Mesendoderm (in vitro differentiated cells): Measurements from ENCODE around the gene SNTB2.
"Not testable (repeated sequence)": the region's sequence is repeated elsewhere in the genome, so short reads cannot be mapped to it uniquely, and the experiment has no call there.

Source experiments
- DNase-seq: peaks from one replicate; pipeline ENCODE4 v3.0.0; 2013
- H2AK5ac ChIP-seq: 2 replicates; pipeline ENCODE4 v1.6.1; 2013; ENCODE audit warnings: low read length, inconsistent platforms
- H2BK120ac ChIP-seq: 2 replicates; pipeline ENCODE4 v1.6.1; 2013; ENCODE audit warnings: low read depth, mild to moderate bottlenecking, low read length, moderate library complexity, mixed read lengths
- H2BK15ac ChIP-seq: replicated peaks from 2 replicates; pipeline ENCODE4 v1.6.1; 2013; ENCODE audit warnings: low read depth, mild to moderate bottlenecking, moderate library complexity
- H2BK5ac ChIP-seq: 2 replicates; pipeline ENCODE4 v1.6.1; 2013; ENCODE audit warnings: low read length, inconsistent platforms
- H3K18ac ChIP-seq: 2 replicates; pipeline ENCODE4 v1.6.1; 2013; ENCODE audit warnings: mild to moderate bottlenecking, low read length, mixed read lengths
- H3K23ac ChIP-seq: one replicate; pipeline ENCODE4 v1.6.1; 2013; ENCODE audit warnings: low read length
- H3K27ac ChIP-seq: 2 replicates; pipeline ENCODE4 v1.5.1; 2013; ENCODE audit warnings: low read depth, mild to moderate bottlenecking, inconsistent platforms, low read length, moderate library complexity
- H3K27me3 ChIP-seq: 2 replicates; pipeline ENCODE4 v1.6.1; 2013; ENCODE audit warnings: low read length, control low read depth, mild to moderate bottlenecking, inconsistent platforms; ENCODE audit not compliant: insufficient read depth, poor library complexity
- H3K36me3 ChIP-seq: 2 replicates; pipeline ENCODE4 v1.6.1; 2013; ENCODE audit warnings: low read length, inconsistent platforms; ENCODE audit not compliant: control insufficient read depth, insufficient read depth
- H3K4ac ChIP-seq: one replicate; pipeline ENCODE4 v1.6.1; 2013; ENCODE audit warnings: low read depth, mild to moderate bottlenecking, low read length, moderate library complexity
- H3K4me1 ChIP-seq: 2 replicates; pipeline ENCODE4 v1.6.1; 2013; ENCODE audit warnings: low read depth, low read length, inconsistent platforms; ENCODE audit not compliant: control insufficient read depth
- H3K4me2 ChIP-seq: 2 replicates; pipeline ENCODE4 v1.6.1; 2013; ENCODE audit warnings: low read length
- H3K4me3 ChIP-seq: 2 replicates; pipeline ENCODE4 v1.5.1; 2013; ENCODE audit warnings: mild to moderate bottlenecking, low read length
- H3K56ac ChIP-seq: one replicate; pipeline ENCODE4 v1.6.1; 2013; ENCODE audit warnings: low read length
- H3K79me1 ChIP-seq: 2 replicates; pipeline ENCODE4 v1.6.1; 2013; ENCODE audit warnings: low read length, inconsistent platforms
- H3K79me2 ChIP-seq: 2 replicates; pipeline ENCODE4 v1.6.1; 2013; ENCODE audit warnings: mild to moderate bottlenecking, low read length; ENCODE audit not compliant: control insufficient read depth, insufficient read depth
- H3K9ac ChIP-seq: 2 replicates; pipeline ENCODE4 v1.6.1; 2013; ENCODE audit warnings: low read length, inconsistent platforms
- H4K5ac ChIP-seq: one replicate; pipeline ENCODE4 v1.6.1; 2013; ENCODE audit warnings: low read length
- H4K8ac ChIP-seq: one replicate; pipeline ENCODE4 v1.6.1; 2013; ENCODE audit warnings: low read depth, mild to moderate bottlenecking, control low read depth, low read length, moderate library complexity
- WGBS: extraction: QIAGEN DNeasy Blood & Tissue Kit; methylation state at CpG from one replicate; pipeline ENCODE4 v1.1.7; 2013; ENCODE audit warnings: low lambda C conversion rate, missing lambda C conversion rate; ENCODE audit not compliant: insufficient coverage; ENCODE audit errors: extremely low coverage; 5-methylcytosine and 5-hydroxymethylcytosine counted together

SNTB2 gene

GRCh38 chr16:69253870-69254341 lies 66.9 kb downstream of the SNTB2 start:
- Histone ChIP-seq H3K4me3 (no peak overlapping the region), H3K27ac (no peak overlapping the region), H2AK5ac (no peak overlapping the region), H2BK5ac (no peak overlapping the region), H4K8ac (no peak overlapping the region), H2BK15ac (no peak overlapping the region), H3K18ac (no peak overlapping the region), H3K4ac (no peak overlapping the region), H3K36me3 (no peaks in the 10 kb centered on the region), H3K27me3 (no peaks in the 10 kb centered on the region), H2BK120ac (no peak overlapping the region), H3K4me1 (no peaks in the 10 kb centered on the region), H3K79me2 (no peaks in the 10 kb centered on the region), H3K79me1 (no peaks in the 10 kb centered on the region), H3K56ac (no peak overlapping the region), H3K9ac (no peak overlapping the region), H3K23ac (no peak overlapping the region), H3K4me2 (no peak overlapping the region), H4K5ac (no peak overlapping the region)
- peak; percentile 14 for DNase-seq
- no CpG with 5 or more reads among the region's 5 CpGs for WGBS

- not testable (repeated sequence) for H3K4me1 ChIP-seq, H3K4me2 ChIP-seq, H3K27ac ChIP-seq, H2AK5ac ChIP-seq, H3K4ac ChIP-seq, DNase-seq, H4K5ac ChIP-seq, H3K79me1 ChIP-seq, H3K27me3 ChIP-seq, H3K9ac ChIP-seq, H2BK15ac ChIP-seq, H3K36me3 ChIP-seq, H4K8ac ChIP-seq, H3K18ac ChIP-seq, H2BK5ac ChIP-seq, H3K79me2 ChIP-seq, H2BK120ac ChIP-seq, H3K23ac ChIP-seq, H3K4me3 ChIP-seq, H3K56ac ChIP-seq
- WGBS = no CpG with 5 or more reads among the region's 9 CpGs
Observed at GRCh38 chr16:69259428-69259764, 72.4 kb downstream of the SNTB2 start.

GRCh38 chr16:69260019-69260418 lies 73.1 kb downstream of the SNTB2 start:
- Histone ChIP-seq H3K27me3 (no peaks in the 10 kb centered on the region), H2BK15ac (no peak overlapping the region), H4K5ac (no peak overlapping the region), H3K27ac (no peak overlapping the region), H3K4me1 (no peaks in the 10 kb centered on the region), H3K4me2 (no peak overlapping the region), H3K56ac (no peak overlapping the region), H2AK5ac (no peak overlapping the region), H4K8ac (no peak overlapping the region), H3K18ac (no peak overlapping the region), H3K79me2 (no peaks in the 10 kb centered on the region), H3K9ac (no peak overlapping the region), H3K36me3 (no peaks in the 10 kb centered on the region), H3K4me3 (no peak overlapping the region), H3K4ac (no peak overlapping the region), H3K23ac (no peak overlapping the region), H2BK5ac (no peak overlapping the region), H2BK120ac (no peak overlapping the region), H3K79me1 (no peaks in the 10 kb centered on the region)
- no CpG with 5 or more reads among the region's 4 CpGs for WGBS
- peak; percentile 16 for DNase-seq

- H2BK120ac ChIP-seq = no peak overlapping the region
- no peak overlapping the region for H2BK15ac ChIP-seq
- H4K8ac ChIP-seq = no peak overlapping the region
- H2AK5ac ChIP-seq = no peak overlapping the region
- H3K4me2 ChIP-seq = no peak overlapping the region
- H3K36me3 ChIP-seq = no peaks in the 10 kb centered on the region
- H3K56ac ChIP-seq = no peak overlapping the region
- H3K18ac ChIP-seq = no peak overlapping the region
- no peak overlapping the region for H3K23ac ChIP-seq
- no peak overlapping the region for H3K4ac ChIP-seq
- H3K9ac ChIP-seq = no peak overlapping the region
- H3K4me1 ChIP-seq = no peaks in the 10 kb centered on the region
- no peaks in the 10 kb centered on the region for H3K79me2 ChIP-seq
- H2BK5ac ChIP-seq = no peak overlapping the region
- H3K27me3 ChIP-seq = no peaks in the 10 kb centered on the region
- H3K4me3 ChIP-seq = no peak overlapping the region
- no peak overlapping the region for H3K27ac ChIP-seq
- no peak for DNase-seq
- H3K79me1 ChIP-seq = no peaks in the 10 kb centered on the region
- no CpG with 5 or more reads among the region's 3 CpGs for WGBS
- H4K5ac ChIP-seq = no peak overlapping the region
Observed at GRCh38 chr16:69260506-69260905, 73.5 kb downstream of the SNTB2 start.

- no peak overlapping the region for H2BK120ac ChIP-seq
- no peaks in the 10 kb centered on the region for H3K4me1 ChIP-seq
- no peaks in the 10 kb centered on the region for H3K36me3 ChIP-seq
- H4K8ac ChIP-seq = no peak overlapping the region
- no CpG with 5 or more reads among the region's 4 CpGs for WGBS
- no peak overlapping the region for H2BK15ac ChIP-seq
- DNase-seq = no peak
- H3K9ac ChIP-seq = no peak overlapping the region
- H3K23ac ChIP-seq = no peak overlapping the region
- H2AK5ac ChIP-seq = no peak overlapping the region
- no peak overlapping the region for H4K5ac ChIP-seq
- no peak overlapping the region for H3K4ac ChIP-seq
- H3K27ac ChIP-seq = no peak overlapping the region
- no peak overlapping the region for H3K56ac ChIP-seq
- H3K79me1 ChIP-seq = no peaks in the 10 kb centered on the region
- no peaks in the 10 kb centered on the region for H3K79me2 ChIP-seq
- no peak overlapping the region for H3K18ac ChIP-seq
- H3K4me3 ChIP-seq = no peak overlapping the region
- no peaks in the 10 kb centered on the region for H3K27me3 ChIP-seq
- H3K4me2 ChIP-seq = no peak overlapping the region
- H2BK5ac ChIP-seq = no peak overlapping the region
Observed at GRCh38 chr16:69266334-69267063, 79.5 kb downstream of the SNTB2 start.

- no peak overlapping the region for H3K23ac ChIP-seq
- no peak overlapping the region for H3K56ac ChIP-seq
- no peak overlapping the region for H2BK15ac ChIP-seq
- no peaks in the 10 kb centered on the region for H3K79me2 ChIP-seq
- H2BK5ac ChIP-seq = no peak overlapping the region
- no peak for DNase-seq
- no peak overlapping the region for H4K8ac ChIP-seq
- H2AK5ac ChIP-seq = no peak overlapping the region
- H3K9ac ChIP-seq = no peak overlapping the region
- no peaks in the 10 kb centered on the region for H3K4me1 ChIP-seq
- H3K4me3 ChIP-seq = no peak overlapping the region
- no peak overlapping the region for H2BK120ac ChIP-seq
- WGBS = no CpG with 5 or more reads among the region's 4 CpGs
- H4K5ac ChIP-seq = no peak overlapping the region
- H3K18ac ChIP-seq = no peak overlapping the region
- H3K36me3 ChIP-seq = no peaks in the 10 kb centered on the region
- no peak overlapping the region for H3K27ac ChIP-seq
- H3K4me2 ChIP-seq = no peak overlapping the region
- no peaks in the 10 kb centered on the region for H3K79me1 ChIP-seq
- no peak overlapping the region for H3K4ac ChIP-seq
- H3K27me3 ChIP-seq = no peaks in the 10 kb centered on the region
Observed at GRCh38 chr16:69267633-69268032, 80.7 kb downstream of the SNTB2 start.
